ENCODE data around the gene TIPRL.
"Not testable (repeated sequence)": the region's sequence is repeated elsewhere in the genome, so short reads cannot be mapped to it uniquely, and the experiment has no call there.

Gene TIPRL

GRCh38 chr1:168146160-168146539 is 32.6 kb upstream of the TIPRL start:
- DNase-seq (ENCODE audit: low read depth) = no peak
- no peak for TF ChIP-seq CTCF (IDR thresholded peaks at IDR 0.05; ENCODE audit: low read length, missing control alignments)
- H3K4me3 ChIP-seq (replicated peaks; ENCODE audit: low read depth, low read length) = no peak overlapping the region

GRCh38 chr1:168146626-168147025 is 32.1 kb upstream of the TIPRL start:
- no peak overlapping the region for H3K4me3 ChIP-seq (replicated peaks; ENCODE audit: low read depth, low read length)
- no peak for DNase-seq (ENCODE audit: low read depth)
- TF ChIP-seq CTCF (IDR thresholded peaks at IDR 0.05; ENCODE audit: low read length, missing control alignments) = no peak

- no peak overlapping the region for H3K4me3 ChIP-seq (replicated peaks; ENCODE audit: low read depth, low read length)
- DNase-seq (ENCODE audit: low read depth) = no peak
- no peak for TF ChIP-seq CTCF (IDR thresholded peaks at IDR 0.05; ENCODE audit: low read length, missing control alignments)
Observed at GRCh38 chr1:168148916-168149315, 29.8 kb upstream of the TIPRL start.

- TF ChIP-seq CTCF (IDR thresholded peaks at IDR 0.05; ENCODE audit: low read length, missing control alignments) = no peak
- no peak overlapping the region for H3K4me3 ChIP-seq (replicated peaks; ENCODE audit: low read depth, low read length)
- DNase-seq (ENCODE audit: low read depth) = no peak
Observed at GRCh38 chr1:168150283-168150682, 28.5 kb upstream of the TIPRL start.

GRCh38 chr1:168151935-168152334 is 26.8 kb upstream of the TIPRL start:
- H3K4me3 ChIP-seq (replicated peaks; ENCODE audit: low read depth, low read length) = no peak overlapping the region
- no peak for DNase-seq (ENCODE audit: low read depth)
- TF ChIP-seq CTCF (IDR thresholded peaks at IDR 0.05; ENCODE audit: low read length, missing control alignments) = no peak

GRCh38 chr1:168154707-168155106 is 24.1 kb upstream of the TIPRL start:
- not testable (repeated sequence) for DNase-seq (ENCODE audit: low read depth); H3K4me3 ChIP-seq (replicated peaks; ENCODE audit: low read depth, low read length)

GRCh38 chr1:168155910-168156309 is 22.9 kb upstream of the TIPRL start:
- TF ChIP-seq CTCF (IDR thresholded peaks at IDR 0.05; ENCODE audit: low read length, missing control alignments) = no peak
- no peak overlapping the region for H3K4me3 ChIP-seq (replicated peaks; ENCODE audit: low read depth, low read length)
- DNase-seq (ENCODE audit: low read depth) = no peak

- no peak for TF ChIP-seq CTCF (IDR thresholded peaks at IDR 0.05; ENCODE audit: low read length, missing control alignments)
- DNase-seq (ENCODE audit: low read depth) = no peak
Observed at GRCh38 chr1:168157638-168158037, 21.1 kb upstream of the TIPRL start.

More at GRCh38 chr1:168157638-168158037, 21.1 kb upstream of the TIPRL start:
- no peak overlapping the region for H3K4me3 ChIP-seq (replicated peaks; ENCODE audit: low read depth, low read length)

Data from fibroblast of pulmonary artery (primary cell).